ENCODE data around the gene P3H4.

GRCh38 chr17:41760878-41761277 is 50.9 kb downstream of the P3H4 start:
- TF ChIP-seq EP300 (conservative IDR thresholded peaks at IDR 0.05; ENCODE audit: poor library complexity, severe bottlenecking): no peak
- TF ChIP-seq CTCF (IDR thresholded peaks at IDR 0.05; ENCODE audit: poor library complexity, severe bottlenecking): no peak
- no peak for TF ChIP-seq SMC3 (conservative IDR thresholded peaks at IDR 0.05; ENCODE audit: poor library complexity)
- TF ChIP-seq POLR2AphosphoS5 (IDR thresholded peaks at IDR 0.05): no peak
- no peak for TF ChIP-seq RAD21 (conservative IDR thresholded peaks at IDR 0.05)
- no peak for TF ChIP-seq EZH2 (IDR thresholded peaks at IDR 0.05; ENCODE audit: borderline replicate concordance, insufficient read depth, low read length, poor library complexity, severe bottlenecking)
